Activated CD8-positive, alpha-beta memory T cell treated with anti-CD3 and anti-CD28 coated beads for 48 hours (primary cell): ENCODE data around the gene STAT3.

Experiments
- DNase-seq, 3 experiments: peaks; one replicate each; pipeline ENCODE4 v3.0.0-alpha.2; 2020; ENCODE audit warnings: low read depth in 2 of 3, low spot score in 2 of 3

Gene STAT3

DNA sequence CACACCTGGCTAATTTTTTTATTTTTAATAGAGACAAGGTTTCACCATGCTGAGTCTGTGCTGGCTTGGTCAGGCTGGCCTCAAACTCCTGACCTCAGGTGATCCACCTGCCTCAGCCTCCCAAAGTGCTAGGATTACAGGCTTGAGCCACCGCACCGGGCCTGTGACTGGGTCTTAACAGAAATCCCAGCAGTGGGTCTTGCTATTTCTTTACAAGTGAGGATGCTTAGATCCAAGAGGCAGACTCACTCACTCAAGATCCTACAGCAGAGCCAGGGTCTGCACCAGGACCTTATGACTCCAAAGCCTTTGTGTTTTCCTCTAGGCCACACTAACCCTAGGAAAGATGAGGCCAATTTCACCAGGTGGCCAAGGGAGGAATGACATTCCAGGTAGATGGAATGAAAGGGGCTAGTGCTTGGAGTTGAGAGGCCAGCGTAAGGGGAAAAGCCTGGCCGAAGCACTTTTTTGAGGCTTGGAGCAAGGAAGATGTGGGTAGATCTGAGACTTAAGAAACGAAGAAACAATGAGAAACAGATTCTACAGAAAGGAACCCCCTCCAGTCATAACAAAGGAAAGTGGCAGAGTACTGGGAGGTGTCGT lies 105.7 kb downstream of the STAT3 start:
- DNase-seq: no peak

DNA sequence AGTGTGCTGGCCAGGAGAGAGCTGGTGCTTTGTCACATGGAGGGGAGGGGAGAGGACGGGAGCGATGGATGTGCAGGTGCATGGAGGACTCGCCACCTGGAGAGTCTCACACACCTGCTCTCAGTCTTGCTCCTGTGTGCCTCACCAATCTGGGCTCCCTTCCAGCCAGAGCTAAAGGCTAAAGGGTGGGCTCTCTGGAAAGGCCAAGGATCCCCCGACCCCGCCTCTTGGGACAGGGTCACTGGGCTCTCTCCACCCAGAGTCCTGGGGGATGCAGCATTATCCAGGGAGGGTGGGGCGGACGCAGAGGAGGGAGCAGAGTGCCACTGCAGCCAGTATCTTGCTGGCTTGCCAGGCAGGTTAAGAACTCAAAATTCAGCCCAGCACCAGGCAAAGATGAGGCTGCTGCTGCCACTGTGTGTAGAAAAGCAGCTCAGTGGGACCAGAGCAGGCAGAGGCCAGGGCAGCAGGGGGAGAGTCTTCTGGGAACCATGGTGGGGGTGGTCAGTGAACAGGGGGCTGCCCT lies 106.6 kb downstream of the STAT3 start:
- DNase-seq: no peak

DNA sequence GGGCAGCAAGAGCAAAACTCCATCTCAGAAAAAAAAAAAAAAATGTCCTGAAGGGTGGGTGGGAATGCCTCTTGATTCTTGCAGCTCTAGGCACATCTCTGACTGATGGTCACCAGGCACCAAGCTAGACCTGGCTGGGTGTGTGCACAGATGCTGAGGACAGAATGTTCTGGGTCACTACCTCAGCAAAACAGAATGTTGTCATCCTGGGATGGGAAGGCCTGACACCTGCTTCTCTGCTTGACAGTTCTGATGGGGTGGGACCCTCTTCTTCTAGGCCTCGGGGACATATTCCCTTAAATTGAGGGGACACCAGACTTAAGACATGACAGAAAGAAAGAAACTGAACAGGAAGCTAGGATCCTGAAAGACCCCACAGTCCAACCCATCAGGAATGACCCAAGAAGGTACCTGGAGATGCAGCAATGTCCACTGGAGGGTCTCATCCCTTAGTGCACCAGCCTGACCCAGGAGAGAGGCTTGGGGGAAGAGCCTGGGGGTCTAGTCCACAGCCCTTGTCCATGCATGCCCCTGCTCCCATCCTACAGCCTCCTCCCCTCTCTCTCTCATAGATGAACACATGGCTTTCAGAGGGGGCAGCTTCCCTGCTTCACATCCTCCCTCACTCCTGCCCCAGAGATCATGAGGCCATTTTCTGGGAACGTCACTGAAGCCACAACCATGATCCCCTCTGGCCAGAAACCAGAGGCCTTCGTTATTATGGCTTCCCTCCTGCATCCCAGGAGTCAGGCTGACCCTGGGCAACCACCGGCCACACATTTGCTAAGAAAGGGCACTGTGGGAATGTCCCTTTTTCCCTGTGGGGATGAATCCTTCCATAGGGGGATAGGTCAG lies 108.2 kb downstream of the STAT3 start:
- DNase-seq: no peak

DNA sequence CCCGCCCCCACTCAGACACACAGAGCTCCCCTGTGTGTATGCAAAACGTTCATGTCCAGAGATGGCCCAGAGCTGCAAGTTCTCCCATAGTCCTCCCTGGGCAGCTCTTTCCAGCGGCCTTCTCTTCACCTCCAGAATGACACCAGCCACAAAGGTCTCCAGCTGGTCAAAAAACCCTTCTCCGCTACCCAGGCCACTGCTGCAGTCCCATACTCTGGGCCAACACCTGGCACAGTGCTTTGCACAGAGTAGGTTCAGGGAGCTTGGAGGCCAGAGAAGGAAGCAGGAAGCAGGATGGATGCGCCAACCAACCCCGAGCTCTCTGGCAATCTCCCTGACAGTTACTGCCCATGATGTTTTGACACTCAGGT lies 110.9 kb downstream of the STAT3 start:
- DNase-seq: no peak

DNA sequence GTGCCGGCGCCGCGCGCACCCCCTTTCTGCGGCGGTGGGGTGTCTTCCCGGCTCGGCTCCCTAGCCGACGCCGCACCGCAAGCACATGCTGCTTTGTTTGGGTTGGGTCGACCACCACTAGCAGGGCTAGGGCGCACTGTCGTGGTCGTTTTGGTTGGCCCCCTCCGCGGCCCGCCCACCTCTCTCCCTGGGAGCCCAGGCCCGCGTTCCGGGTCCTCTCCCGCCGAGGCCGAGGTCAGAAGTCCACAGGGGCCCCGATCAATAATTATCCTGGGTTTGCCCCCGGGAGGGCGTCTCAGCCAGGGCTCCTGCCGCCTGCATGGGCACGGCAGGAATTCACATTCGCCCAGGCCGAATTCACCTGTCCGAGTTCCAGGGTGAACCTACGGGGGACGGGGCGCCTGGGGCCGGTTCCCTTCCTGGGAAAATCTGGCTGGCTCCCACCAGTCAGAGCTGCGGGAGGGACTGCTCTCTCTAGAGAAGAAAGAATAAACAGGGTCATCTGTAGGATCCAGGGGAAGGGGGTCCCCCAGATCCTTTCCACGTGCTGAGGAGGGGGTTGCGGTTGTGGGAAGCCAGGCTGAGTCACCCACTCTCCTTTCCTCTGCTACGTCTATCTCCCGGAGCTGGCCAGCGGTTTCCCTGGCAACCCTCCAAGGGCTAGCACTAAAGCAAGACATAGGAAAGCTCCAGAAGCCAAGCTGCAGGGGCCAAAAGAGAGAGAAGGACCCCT lies 111.5 kb downstream of the STAT3 start:
- peak in 1 of 3 experiments; percentile 10 for DNase-seq

DNA sequence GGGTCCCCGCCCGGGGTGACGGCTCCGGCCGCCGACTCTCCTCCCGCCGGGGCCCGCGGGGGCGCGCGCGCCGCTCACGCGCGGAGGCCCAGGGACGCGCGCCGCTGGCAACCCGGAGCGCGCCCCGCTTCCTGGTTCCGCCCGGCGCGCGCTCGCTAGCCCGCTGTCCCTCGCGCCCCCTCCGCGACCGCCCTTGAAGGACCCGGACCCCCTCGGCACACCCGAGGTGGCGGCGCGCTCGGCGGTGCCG lies 112.0 kb downstream of the STAT3 start, which contains the start of gene STAT5B:
TSS of gene STAT5B (minus strand) at position 33 of the 250 bp plus-strand sequence. CDS start 44,264 bp downstream, outside the sequence.
- peak; percentile 34 to 49 (median 40) for DNase-seq

DNA sequence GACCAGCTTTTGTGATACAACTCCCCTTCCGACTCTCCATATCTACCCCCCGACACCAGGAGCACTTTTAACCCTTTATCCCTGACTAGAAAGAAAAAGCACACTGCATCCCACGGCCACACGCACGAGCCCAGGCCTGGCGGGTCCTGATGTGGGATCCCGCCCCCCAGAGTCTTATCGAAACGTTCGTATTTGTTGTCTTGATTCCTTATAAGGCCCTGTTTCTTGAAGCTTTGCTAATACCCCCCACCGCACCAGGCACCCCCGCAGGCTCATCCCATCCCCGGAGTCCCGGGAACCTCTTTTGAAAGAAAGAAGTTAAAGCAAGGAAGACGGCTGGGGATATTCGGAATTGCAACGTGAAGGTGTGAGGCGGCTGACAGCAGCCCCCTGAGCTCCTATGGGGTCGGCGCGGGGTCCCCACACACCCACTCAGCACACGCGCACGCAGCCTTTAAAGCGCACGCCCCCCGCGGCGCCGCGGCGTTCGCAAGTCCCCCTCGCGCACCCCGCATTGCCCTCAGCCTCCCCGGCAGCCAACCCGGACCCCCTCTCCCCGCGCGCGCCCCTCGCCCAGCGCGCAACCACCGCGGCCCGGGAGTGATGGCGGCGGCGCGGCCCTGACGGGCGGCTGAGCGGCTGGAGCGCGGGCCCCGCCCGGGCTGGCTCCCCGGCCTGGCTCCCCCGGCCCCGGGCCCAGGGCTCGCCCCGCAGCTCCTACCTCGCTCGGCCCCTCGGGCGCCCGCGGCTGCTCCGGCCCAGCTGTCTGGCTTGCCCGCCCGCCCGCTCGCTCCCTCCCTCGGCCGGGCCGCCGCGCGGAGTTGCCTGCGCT lies 112.5 kb downstream of the STAT3 start:
- peak in 1 of 3 experiments; percentile 18 for DNase-seq

DNA sequence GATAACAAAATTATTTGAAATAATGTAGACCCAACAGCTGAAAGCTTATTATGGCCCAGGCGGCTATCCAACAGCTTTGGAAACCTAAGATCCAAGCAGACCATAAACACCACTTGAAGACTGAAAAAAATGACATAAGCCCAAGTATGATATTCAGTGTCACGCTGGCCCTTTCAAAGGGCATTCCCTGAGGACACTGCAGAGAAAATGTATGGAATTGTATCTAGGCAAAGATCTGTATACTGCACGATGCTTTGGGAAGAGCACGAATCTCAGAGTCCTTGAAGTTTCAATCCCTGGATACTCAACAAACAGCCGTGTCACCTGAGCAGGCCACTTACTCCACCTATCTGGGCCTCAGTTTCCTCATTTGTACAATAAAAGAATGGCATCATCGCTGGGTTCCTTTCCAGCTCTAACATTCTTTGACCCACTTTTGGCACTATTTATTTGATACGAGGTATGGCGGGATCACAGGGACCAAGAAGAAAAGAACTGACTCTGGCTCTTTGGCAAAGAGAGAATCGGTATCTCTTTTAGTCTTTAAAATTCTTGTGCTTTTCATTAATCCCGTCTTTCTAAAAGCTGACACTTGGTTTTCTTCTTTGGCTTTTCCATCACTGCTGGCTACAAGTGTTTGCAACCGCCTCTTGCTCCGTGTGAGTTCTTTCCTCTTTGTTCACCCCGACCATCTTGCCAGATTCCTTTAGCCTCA lies 113.3 kb downstream of the STAT3 start:
- DNase-seq: no peak

DNA sequence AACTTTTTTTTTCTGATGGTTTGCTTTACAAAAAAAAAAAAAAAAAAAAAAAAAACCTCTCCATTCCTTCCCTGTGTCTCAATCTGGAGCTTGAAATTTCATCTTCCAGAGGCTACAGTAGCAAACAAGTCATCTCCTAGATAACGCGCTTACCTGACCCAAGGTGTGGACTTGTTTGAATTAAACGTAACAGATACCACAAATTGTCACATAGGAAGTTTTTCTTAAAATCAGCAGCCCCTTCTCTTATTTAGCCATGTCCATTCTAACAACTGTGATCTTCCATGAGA lies 114.0 kb downstream of the STAT3 start:
- no peak for DNase-seq

DNA sequence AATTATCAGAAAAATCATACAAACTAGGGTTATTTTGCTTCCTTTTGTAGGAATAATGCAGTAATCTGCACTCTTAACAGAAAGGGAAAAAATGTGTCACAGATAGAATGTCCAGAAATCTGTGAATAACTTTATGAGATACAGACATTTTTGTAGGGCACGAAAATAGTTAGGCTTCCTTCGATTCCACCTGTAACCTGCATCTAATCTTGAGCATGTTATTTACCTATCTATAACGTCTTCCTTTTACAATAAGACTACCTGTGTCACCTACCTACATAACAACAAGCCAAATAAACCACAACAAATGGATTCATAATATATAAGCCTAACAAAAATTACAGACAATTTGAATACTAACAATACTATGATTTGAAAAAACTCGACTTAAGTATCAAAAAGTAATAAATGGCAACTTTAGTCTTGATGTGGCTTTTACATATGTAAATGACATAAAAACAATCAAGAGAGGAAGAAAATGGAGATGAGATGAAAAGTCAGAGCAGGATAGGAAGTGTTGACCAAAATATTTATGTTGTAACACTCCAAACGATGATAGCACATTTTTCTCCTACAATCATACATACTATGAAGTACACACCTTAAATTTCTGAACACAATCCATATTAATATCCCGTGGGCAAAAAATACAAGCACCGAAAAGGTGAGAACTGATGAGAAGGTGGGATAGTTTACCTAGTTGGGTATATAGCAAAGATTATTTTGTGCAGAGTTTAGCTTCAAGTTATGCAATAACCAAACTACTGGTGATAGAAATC lies 114.6 kb downstream of the STAT3 start:
- DNase-seq: no peak

DNA sequence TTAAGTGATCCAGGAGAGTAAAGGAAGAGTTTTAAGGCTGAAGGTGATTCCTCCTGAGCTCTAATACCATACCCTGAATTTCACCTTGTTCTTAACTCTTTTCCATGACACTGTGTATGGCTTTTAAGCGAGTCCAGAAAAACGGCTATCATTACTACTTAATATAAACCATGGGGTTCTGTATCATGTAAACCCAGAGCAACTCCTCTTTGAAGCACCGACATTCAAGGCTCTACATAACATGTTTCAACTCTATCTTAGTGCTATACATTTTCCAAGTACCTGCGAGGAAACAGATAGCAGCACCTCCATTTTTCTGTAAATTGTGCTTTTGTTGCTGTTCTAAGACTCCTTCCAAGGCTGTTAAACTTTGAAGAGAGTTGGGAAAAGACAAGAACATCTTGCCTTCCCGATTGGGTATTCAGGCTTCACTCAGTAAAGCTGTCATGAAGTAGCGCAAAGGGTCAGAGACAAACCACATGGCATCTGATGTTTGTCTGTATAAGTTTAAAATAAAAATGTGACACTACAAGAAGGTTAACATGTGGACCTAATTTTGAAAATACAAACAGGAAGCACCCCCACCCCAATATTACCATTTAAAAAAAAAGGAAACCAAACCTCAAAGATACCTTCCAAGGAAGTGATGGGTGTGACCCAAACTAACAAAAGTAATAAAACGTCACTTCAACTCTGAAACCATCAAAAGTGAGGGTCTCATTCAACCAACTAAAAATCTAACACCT lies 115.9 kb downstream of the STAT3 start:
- DNase-seq: no peak

DNA sequence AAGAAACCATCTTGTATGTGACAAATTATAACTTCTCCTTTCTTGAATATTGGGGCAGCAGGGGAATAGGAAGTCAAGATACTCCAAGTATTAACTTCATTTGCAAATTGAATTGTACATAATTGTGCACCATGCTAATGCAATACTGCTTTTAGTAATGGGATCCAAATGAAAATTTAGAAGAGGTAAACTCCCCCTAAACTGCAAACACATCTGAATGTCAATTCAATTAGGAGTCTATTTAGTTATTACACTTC lies 116.5 kb downstream of the STAT3 start:
- no peak for DNase-seq

DNA sequence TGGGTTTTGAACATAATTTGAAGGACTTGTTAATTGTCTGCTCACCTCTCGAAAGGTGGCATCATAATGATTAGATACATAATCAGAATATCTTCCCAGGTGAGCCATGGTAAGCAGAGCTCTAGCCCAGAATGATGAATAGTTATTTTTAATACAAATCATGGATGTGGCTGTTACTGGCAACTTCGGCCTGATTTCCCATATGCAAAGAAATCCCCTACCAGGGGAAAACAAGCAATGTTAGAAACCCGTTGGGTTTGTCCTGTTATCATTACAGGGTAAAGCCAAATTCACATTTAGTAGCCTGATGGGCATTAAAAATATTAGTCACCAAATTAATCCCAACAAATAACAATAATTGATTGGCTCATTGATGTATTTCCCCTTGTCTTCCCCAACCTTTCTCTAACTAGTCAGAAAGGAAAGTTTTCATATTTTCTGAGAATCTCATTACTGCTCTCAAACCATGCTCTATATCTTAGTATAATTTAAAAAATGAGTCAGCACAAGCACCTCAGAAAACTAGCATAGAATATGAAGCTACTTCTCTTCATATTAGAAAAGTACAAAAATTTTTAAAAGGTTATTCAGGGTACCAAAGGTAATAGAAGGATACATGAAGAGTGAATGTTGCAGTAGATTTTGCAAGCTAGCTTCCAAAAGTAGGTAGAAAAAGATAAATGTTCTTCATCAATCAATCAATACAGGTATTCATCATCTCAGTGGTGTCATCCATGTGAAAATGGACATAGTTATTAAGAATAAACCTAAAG lies 117.0 kb downstream of the STAT3 start:
- DNase-seq: no peak

DNA sequence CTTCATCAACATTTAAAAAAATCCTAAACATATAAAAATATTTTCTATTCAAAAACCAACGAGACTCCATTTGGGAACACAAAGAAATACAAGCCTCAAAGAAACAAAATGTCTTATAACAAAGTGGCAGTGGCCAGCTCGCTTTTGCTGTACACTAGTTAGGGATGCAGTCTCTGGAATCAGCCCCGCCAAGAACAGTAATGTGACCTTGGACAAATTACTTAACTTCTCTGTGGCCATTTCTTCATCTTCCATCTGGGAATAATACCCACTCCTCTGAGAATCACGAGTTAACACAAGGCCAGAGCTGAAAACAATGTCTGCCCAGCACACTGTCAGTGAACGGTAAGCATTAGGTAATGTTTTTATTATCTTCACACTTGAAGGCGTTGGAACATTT lies 117.6 kb downstream of the STAT3 start:
- DNase-seq: no peak

DNA sequence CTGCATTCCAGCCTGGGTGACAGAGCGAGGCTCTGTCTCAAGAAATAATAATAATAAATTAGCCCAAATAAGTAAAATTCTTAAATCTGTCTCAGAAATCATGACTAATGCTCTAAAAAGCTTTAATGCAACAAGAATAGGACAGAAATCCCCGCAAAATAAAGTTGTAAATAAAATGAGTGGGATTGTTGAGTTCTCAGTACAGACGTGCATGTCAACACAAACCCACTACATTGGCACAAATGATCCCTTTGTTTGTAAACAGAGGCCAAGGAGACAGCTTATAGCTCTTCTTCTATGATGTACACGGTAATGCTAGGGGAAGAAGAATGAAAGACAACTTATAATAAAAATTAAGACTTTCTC lies 118.1 kb downstream of the STAT3 start:
- no peak for DNase-seq

DNA sequence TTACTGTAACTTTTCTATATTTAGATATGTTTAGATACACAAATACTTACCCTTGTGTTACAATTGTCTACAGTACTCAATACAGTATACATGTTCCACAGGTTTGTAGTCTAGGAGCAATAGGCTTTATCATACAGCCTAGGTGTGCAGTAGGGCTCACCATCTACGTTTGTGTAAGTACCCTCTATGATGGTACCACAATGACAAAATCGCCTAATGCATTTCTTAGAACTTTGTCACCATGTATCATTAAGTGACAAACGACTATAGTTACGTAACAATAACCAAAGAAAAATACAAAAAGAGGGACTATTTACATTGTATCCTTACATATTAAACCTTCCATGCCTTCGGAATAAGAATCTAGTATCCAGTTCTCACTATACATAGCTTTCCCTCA lies 120.0 kb downstream of the STAT3 start:
- DNase-seq: no peak

DNA sequence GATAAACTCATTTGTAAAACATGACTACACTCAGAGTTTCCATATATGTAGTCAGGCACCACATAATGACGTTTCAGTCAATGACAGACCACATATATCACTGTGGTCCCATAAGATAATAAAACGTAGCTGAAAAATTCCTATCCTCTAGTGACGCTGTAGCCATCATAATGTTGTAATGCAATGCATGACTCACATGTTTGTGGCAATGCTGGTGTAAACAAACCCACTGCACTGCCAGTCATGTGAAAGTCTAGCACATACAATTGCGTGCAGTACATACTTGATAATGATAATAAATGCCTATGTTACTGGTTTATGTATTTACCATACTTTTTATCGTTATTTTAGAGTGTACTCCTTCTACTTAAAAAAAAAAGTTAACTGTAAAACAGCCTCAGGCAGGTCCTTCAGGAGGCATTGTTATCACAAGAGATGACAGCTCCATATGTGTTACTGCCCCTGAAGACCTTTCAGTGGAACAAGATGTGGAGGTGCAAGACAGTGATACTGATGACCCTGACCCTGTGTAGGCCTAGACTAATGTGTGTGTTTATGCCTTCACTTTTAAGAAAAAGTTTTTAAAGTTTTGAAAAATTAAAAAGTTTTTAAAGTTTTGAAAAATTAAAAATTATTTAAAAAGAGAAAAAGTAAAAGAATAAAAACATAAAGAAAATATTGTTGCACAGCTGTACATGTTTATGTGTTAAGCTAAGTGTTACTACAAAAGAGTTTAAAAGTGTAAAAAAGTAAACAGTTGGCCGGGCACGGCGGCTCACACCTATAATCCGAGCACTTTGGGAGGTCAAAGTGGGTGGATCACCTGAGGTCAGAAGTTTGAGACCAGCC lies 121.1 kb downstream of the STAT3 start:
- no peak for DNase-seq

DNA sequence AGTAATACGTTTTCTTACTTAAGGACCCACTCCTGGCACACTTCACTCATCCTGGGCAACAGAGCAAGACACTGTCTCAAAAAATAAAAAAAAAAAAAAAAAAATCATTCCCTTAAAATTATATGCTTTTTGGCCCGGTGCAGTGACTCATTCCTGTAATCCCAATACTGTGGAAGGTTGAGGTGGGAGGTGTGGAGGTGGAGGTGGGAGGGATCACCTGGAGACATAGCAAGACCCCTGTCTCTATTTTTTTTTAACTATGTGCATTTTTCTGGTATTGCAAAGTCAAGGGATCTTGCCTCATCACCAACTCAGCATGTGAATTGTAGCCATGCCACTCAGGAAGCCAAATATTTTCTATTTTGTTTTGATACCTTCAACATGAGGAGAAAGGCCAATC lies 121.8 kb downstream of the STAT3 start:
- no peak for DNase-seq
